Measurements from ENCODE around the gene SLITRK4.

- TF ChIP-seq POLR2A (IDR thresholded peaks at IDR 0.05; ENCODE audit: low read depth, low read length) = no peak
- no peak for TF ChIP-seq POLR2AphosphoS5 (IDR thresholded peaks at IDR 0.05; ENCODE audit: low read depth, low read length)
- no peak for TF ChIP-seq TAF1 (IDR thresholded peaks at IDR 0.05; ENCODE audit: borderline replicate concordance, low read depth, low read length)
Observed at GRCh38 chrX:143623657-143624056, 12.2 kb downstream of the SLITRK4 start.

All from GM12892 (cell line).